Glutamatergic neuron (in vitro differentiated cells): ENCODE data around the gene MAZ. TPM values are rescaled to one million over a fixed set of nuclear protein-coding genes. Genes with fewer than 3 reads are reported as not detected.

Experiments
- DNase-seq: peaks from one replicate; pipeline ENCODE4 v3.0.0; 2022
- H3K27ac Mint-ChIP-seq: one replicate; pipeline ENCODE4 v1.8.0; 2020; ENCODE audit warnings: mild to moderate bottlenecking, mixed read lengths, inconsistent platforms; ENCODE audit not compliant: unreplicated experiment
- H3K27me3 Mint-ChIP-seq: one replicate; pipeline ENCODE4 v1.8.0; 2020; ENCODE audit warnings: mild to moderate bottlenecking, moderate library complexity, mixed read lengths, inconsistent platforms; ENCODE audit not compliant: unreplicated experiment
- H3K36me3 Mint-ChIP-seq: one replicate; pipeline ENCODE4 v1.8.0; 2020; ENCODE audit warnings: mild to moderate bottlenecking, mixed read lengths, inconsistent platforms; ENCODE audit not compliant: unreplicated experiment
- H3K4me1 Mint-ChIP-seq: one replicate; pipeline ENCODE4 v1.8.0; 2020; ENCODE audit warnings: mild to moderate bottlenecking, low read depth, mixed read lengths, inconsistent platforms; ENCODE audit not compliant: unreplicated experiment
- H3K4me3 Mint-ChIP-seq: one replicate; pipeline ENCODE4 v1.8.0; 2020; ENCODE audit warnings: mild to moderate bottlenecking, mixed read lengths, inconsistent platforms; ENCODE audit not compliant: unreplicated experiment
- H3K9me3 Mint-ChIP-seq: one replicate; pipeline ENCODE4 v1.8.0; 2020; ENCODE audit warnings: mild to moderate bottlenecking, moderate library complexity, mixed read lengths, inconsistent platforms; ENCODE audit not compliant: unreplicated experiment
- total RNA-seq: library from RNA; stranded (reverse); fragmentation: NEBNext Ultra II Directional; extraction: Animal tissue kit (Norgen Biotek cat#: 25700); gene quantifications from one replicate; pipeline ENCODE4 v1.2.1, GENCODE V29; 2021; ENCODE audit not compliant: unreplicated experiment
- TF ChIP-seq, protein P1 (sequence below): fragments of 200-600 bp; sonication (generic); IDR thresholded peaks from one replicate; pipeline ENCODE4 v1.5.0; 2021; ENCODE audit not compliant: partially characterized antibody, unreplicated experiment

The MAZ gene
- total RNA-seq, 1 donor from 2014 or later, result 369 TPM

DNA sequence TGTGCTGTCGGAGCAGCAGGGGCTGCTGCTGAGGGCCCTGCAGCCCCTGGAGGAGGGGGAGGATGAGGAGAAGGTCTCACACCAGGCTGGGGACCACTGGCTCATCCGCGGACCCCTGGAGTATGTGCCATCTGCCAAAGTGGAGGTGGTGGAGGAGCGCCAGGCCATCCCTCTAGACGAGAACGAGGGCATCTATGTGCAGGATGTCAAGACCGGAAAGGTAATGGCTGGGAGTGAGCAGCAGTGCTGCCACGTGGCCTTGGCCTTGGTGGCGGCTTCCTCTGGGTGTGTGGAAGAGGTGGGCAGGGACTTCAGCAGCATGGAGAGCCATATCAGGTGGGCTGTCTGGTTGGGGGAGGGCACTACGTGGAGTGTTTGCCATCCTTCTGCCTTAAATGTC, 33.9 kb downstream of the MAZ start:
- Mint-ChIP-seq H3K9me3 (peaks cover 2% of the 10 kb centered on the region), H3K4me1 (peaks cover 2% of the 10 kb centered on the region), H3K36me3 (peaks cover 1% of the 10 kb centered on the region), H3K27ac (no peak overlapping the region), H3K27me3 (peaks cover 9% of the 10 kb centered on the region), H3K4me3 (no peak overlapping the region)
- DNase-seq, result no peak
- TF ChIP-seq, protein P1, sequence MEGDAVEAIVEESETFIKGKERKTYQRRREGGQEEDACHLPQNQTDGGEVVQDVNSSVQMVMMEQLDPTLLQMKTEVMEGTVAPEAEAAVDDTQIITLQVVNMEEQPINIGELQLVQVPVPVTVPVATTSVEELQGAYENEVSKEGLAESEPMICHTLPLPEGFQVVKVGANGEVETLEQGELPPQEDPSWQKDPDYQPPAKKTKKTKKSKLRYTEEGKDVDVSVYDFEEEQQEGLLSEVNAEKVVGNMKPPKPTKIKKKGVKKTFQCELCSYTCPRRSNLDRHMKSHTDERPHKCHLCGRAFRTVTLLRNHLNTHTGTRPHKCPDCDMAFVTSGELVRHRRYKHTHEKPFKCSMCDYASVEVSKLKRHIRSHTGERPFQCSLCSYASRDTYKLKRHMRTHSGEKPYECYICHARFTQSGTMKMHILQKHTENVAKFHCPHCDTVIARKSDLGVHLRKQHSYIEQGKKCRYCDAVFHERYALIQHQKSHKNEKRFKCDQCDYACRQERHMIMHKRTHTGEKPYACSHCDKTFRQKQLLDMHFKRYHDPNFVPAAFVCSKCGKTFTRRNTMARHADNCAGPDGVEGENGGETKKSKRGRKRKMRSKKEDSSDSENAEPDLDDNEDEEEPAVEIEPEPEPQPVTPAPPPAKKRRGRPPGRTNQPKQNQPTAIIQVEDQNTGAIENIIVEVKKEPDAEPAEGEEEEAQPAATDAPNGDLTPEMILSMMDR, result no peak

DNA sequence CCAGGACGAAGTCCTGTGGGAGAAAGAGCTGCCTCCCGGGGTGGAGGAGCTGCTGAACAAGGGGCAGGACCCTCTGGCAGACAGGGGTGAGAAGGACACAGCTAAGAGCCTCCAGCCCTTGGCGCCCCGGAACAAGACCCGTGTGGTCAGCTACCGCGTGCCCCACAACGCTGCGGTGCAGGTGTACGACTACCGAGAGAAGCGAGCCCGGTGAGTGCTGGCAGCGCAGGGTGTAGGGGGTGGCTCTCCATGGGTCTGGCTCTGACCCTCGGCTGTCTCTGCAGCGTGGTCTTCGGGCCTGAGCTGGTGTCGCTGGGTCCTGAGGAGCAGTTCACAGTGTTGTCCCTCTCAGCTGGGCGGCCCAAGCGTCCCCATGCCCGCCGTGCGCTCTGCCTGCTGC, 35.3 kb downstream of the MAZ start:
- TF ChIP-seq, protein P1, result no peak
- DNase-seq, result no peak
- Mint-ChIP-seq H3K4me3 (no peak overlapping the region), H3K9me3 (peaks cover 2% of the 10 kb centered on the region), H3K27me3 (peaks cover 11% of the 10 kb centered on the region), H3K4me1 (peaks cover 2% of the 10 kb centered on the region), H3K27ac (no peak overlapping the region), H3K36me3 (peaks cover 5% of the 10 kb centered on the region)

DNA sequence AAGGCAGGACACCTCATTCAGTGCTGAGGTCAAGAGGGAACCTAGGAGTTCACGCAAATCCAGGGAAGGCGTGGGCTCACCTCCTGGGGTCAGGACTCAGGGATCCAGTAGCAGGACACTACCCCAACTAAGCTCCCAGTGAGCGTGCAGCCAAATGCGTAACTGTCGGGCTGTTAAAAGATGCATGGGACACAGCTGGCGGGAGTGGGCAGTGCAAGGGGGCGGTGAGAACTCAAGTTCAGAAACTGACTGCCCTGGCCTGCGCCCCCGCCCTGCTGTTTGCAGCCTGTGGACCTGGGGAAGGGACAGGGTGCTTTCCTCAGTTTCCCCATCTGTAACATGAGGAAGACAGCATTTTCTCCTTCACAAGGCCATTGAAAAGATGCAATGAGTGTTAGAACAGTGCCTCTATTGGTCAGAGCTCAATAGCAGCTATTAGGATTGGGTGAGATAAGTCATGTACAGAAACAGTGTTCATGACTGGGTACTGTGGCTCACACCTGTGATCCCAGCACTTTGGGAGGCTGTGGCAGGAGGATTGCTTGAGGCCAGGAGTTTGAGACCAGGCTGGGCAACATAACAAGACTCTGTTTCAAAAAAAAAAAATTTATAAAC, 36.5 kb downstream of the MAZ start:
- TF ChIP-seq, protein P1, result no peak
- peaks cover 5% of the 10 kb centered on the region for H3K36me3 Mint-ChIP-seq
- no peak for DNase-seq
- peaks cover 2% of the 10 kb centered on the region for H3K9me3 Mint-ChIP-seq
- H3K4me1 Mint-ChIP-seq, result peaks cover 2% of the 10 kb centered on the region
- no peak overlapping the region for H3K4me3 Mint-ChIP-seq
- H3K27me3 Mint-ChIP-seq, result peaks cover 8% of the 10 kb centered on the region
- no peak overlapping the region for H3K27ac Mint-ChIP-seq

DNA sequence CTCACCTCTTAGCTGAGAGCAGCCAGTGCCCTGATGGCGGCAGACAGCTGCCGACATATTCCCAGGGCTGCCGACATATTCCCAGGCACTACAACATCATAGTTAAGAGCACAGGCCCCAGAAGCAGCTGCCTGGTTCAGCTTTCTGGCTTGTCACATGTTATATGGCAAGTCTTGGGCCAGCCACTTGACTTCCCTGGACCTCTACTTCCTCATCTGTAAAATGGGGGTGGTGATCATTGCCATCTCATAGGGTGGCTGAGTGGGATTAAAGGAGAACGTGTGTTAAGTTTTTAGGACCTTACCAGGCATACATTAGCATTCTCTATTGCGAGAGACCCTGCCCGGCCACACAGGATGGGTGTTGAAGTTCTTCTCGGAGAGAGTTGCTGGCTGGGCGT, 37.6 kb downstream of the MAZ start:
- peaks cover 8% of the 10 kb centered on the region for H3K27me3 Mint-ChIP-seq
- H3K27ac Mint-ChIP-seq, result no peak overlapping the region
- H3K9me3 Mint-ChIP-seq, result peaks cover 2% of the 10 kb centered on the region
- TF ChIP-seq, protein P1, result no peak
- no peak for DNase-seq
- peaks cover 5% of the 10 kb centered on the region for H3K36me3 Mint-ChIP-seq
- H3K4me1 Mint-ChIP-seq, result peaks cover 2% of the 10 kb centered on the region
- H3K4me3 Mint-ChIP-seq, result no peak overlapping the region

DNA sequence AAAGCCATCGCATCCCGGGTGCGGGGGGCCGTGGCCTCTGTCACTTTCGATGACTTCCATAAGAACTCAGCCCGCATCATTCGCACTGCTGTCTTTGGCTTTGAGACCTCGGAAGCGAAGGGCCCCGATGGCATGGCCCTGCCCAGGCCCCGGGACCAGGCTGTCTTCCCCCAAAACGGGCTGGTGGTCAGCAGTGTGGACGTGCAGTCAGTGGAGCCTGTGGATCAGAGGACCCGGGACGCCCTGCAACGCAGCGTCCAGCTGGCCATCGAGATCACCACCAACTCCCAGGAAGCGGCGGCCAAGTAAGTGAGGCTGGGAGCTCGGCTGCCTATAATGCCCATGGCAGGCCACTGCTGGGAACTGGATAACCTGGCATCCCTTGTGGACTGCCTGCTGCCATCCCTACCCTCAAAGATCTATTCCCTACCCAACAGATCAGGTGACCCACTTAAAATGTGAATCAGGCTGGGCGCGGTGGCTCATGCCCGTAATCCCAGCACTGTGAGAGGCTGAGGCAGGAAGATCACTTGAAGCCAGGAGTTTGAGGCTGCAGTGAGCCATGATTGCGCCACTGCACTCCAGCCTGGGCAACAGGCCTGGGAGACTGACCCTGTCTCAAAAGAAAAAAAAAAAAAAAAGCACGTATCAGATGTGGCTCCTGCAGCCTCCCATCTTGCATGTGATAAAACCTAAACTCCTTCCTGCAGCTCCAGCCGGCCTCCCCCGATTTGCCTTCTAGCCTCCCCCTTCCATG, 38.4 kb downstream of the MAZ start:
- H3K9me3 Mint-ChIP-seq, result peaks cover 2% of the 10 kb centered on the region
- H3K36me3 Mint-ChIP-seq, result peaks cover 5% of the 10 kb centered on the region
- H3K4me3 Mint-ChIP-seq, result no peak overlapping the region
- TF ChIP-seq, protein P1, result no peak
- no peak overlapping the region for H3K27ac Mint-ChIP-seq
- H3K27me3 Mint-ChIP-seq, result peaks cover 8% of the 10 kb centered on the region
- peaks cover 2% of the 10 kb centered on the region for H3K4me1 Mint-ChIP-seq
- no peak for DNase-seq
